Left ventricle myocardium inferior (tissue), 1 donor: ENCODE measurements around the gene ZNF280C. TPM values are rescaled to one million over a fixed set of nuclear protein-coding genes. Genes with fewer than 3 reads are reported as not detected.

Source experiments
- DNase-seq: peaks from one replicate; pipeline ENCODE4 v3.0.0-alpha.2; 2020
- H3K27ac ChIP-seq: fragments of 200-600 bp; replicated peaks from 2 replicates; pipeline ENCODE4 v1.8.0; 2021
- H3K27me3 ChIP-seq: fragments of 200-600 bp; 2 replicates; pipeline ENCODE4 v1.8.0; 2021; ENCODE audit warnings: low read depth
- H3K36me3 ChIP-seq: fragments of 200-600 bp; 2 replicates; pipeline ENCODE4 v1.8.0; 2021
- H3K4me1 ChIP-seq: fragments of 200-600 bp; 2 replicates; pipeline ENCODE4 v1.8.0; 2021
- H3K4me3 ChIP-seq: fragments of 200-600 bp; 2 replicates; pipeline ENCODE4 v1.8.0; 2021; ENCODE audit warnings: mild to moderate bottlenecking, moderate library complexity
- H3K9me3 ChIP-seq: fragments of 200-600 bp; replicated peaks from 2 replicates; pipeline ENCODE4 v1.8.0; 2021
- intact Hi-C: fragments of 100-400 bp; cut with micrococcal nuclease; formaldehyde crosslinking; loops from one replicate; pipeline ENCODE4 v1.11.0; 2022
- total RNA-seq: library from RNA; stranded (reverse); fragmentation: NEBNext Ultra II Directional; extraction: Animal tissue kit (Norgen Biotek cat#: 25700); gene quantifications from one replicate; pipeline ENCODE4 v1.2.1, GENCODE V29; 2021
- TF ChIP-seq, protein P1 (sequence below): fragments of 200-600 bp; IDR thresholded peaks from 2 replicates; pipeline ENCODE4 v1.8.0; 2021; ENCODE audit warnings: antibody characterized with exemption, mild to moderate bottlenecking, borderline replicate concordance
- donor health status: DM: no; HTN: yes; CAD: no; lungs with severe emphysema.

Gene ZNF280C
- total RNA-seq, 1 donor from 2014 or later: 1.5 TPM

DNA sequence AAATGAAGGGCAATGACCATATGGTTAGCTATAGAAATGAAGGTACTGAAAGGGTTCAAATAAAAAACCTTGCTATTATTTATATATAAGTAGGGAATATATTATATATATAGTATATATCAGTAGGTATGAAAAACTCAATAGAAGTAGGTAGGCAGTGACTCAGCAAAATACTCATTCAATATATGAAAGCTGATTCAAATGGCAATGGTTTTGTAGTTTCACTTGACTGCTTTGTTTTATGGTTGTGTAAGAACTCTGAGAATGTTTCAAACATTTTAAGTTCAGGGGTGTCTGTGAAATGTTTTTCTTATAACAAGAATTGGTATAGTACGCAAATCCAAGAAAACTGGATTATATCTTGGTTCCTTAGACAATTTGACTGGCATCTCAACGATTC is 4.1 kb downstream of the ZNF280C start:
- Histone ChIP-seq H3K4me3 (no peak overlapping the region), H3K36me3 (no peaks in the 10 kb centered on the region), H3K27ac (no peak overlapping the region), H3K9me3 (no peaks in the 10 kb centered on the region), H3K4me1 (peaks cover 12% of the 10 kb centered on the region), H3K27me3 (no peaks in the 10 kb centered on the region)
- TF ChIP-seq, protein P1, sequence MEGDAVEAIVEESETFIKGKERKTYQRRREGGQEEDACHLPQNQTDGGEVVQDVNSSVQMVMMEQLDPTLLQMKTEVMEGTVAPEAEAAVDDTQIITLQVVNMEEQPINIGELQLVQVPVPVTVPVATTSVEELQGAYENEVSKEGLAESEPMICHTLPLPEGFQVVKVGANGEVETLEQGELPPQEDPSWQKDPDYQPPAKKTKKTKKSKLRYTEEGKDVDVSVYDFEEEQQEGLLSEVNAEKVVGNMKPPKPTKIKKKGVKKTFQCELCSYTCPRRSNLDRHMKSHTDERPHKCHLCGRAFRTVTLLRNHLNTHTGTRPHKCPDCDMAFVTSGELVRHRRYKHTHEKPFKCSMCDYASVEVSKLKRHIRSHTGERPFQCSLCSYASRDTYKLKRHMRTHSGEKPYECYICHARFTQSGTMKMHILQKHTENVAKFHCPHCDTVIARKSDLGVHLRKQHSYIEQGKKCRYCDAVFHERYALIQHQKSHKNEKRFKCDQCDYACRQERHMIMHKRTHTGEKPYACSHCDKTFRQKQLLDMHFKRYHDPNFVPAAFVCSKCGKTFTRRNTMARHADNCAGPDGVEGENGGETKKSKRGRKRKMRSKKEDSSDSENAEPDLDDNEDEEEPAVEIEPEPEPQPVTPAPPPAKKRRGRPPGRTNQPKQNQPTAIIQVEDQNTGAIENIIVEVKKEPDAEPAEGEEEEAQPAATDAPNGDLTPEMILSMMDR: no peak
- no peak for DNase-seq
- intact Hi-C loops: no loop called here

DNA sequence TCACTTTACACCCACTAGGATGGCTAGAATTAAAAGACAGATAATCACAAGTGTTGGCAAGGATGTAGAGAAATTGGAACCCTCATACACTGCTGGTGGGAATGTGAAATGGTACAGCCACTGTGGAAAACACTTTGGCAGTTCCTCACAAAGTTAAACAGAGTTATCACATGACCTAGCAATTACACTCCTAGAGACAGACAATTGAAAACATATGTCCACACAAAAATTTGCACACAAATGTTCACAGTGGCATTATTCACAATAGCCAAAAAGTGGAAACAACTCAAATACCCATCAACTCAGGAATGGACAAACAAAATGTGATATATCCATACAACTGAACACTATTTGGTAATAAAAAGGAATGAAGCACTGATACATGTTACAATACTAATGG is 5.7 kb downstream of the ZNF280C start:
- H3K27me3 ChIP-seq: no peaks in the 10 kb centered on the region
- H3K27ac ChIP-seq: no peak overlapping the region

DNA sequence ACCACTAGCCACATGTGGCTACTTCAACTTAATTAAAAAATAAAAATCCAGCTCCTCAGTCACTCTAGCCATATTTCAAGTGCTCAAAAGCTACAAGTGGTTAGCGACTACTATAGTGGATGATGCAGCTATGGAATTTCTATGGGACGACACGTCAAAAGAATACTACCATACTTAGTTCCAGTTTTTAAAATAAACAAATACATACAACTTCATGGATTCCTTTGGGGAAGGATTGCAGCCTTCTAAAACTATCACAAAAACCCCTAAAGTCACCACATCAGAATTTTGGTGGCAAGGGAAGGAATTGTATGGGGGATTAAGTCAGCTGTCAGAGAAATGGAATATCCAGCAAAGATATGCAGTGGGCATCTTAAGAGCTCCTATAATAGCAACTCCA is 6.5 kb downstream of the ZNF280C start:
- intact Hi-C loops: no loop called here
- H3K4me1 ChIP-seq: peaks cover 1% of the 10 kb centered on the region
- DNase-seq: no peak
- no peak overlapping the region for H3K27ac ChIP-seq
- H3K36me3 ChIP-seq: no peaks in the 10 kb centered on the region
- no peak overlapping the region for H3K4me3 ChIP-seq
- H3K27me3 ChIP-seq: no peaks in the 10 kb centered on the region
- TF ChIP-seq, protein P1: no peak
- H3K9me3 ChIP-seq: no peaks in the 10 kb centered on the region

More for the DNA sequence above, 5.7 kb downstream of the ZNF280C start:
- DNase-seq: no peak
- H3K36me3 ChIP-seq: no peaks in the 10 kb centered on the region
- H3K4me3 ChIP-seq: no peak overlapping the region
- no peaks in the 10 kb centered on the region for H3K9me3 ChIP-seq
- peaks cover 9% of the 10 kb centered on the region for H3K4me1 ChIP-seq
- intact Hi-C loops: no loop called here
- TF ChIP-seq, protein P1: no peak

DNA sequence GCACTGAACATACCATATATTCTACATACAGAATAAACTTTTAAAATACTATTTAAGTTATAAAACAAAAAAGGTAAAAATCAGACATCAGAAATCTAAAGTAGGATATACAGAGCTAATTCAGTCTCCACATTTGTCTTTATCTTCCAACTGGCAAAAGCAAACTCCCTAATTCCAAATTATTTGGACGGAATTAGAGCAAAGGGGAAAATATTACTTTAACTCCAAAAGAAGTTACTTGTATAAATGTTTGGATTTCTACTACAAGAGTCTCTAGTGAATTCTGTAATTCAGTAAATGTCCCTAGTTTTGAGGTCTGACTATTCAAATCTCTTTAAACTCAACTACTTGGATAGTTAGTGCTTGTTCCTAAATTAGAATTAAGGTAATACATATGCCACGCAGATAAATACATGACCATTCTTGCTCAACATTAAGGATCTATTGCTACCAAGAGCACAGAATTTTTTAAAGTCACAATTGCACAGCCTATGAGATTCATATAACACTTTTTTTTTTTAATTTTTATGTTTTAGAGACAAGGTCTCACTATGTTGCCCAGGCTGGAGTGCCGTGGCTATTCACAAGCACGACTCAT is 7.3 kb downstream of the ZNF280C start:
- Histone ChIP-seq H3K4me3 (no peak overlapping the region), H3K4me1 (no peaks in the 10 kb centered on the region), H3K9me3 (no peaks in the 10 kb centered on the region), H3K27me3 (no peaks in the 10 kb centered on the region), H3K36me3 (no peaks in the 10 kb centered on the region), H3K27ac (no peak overlapping the region)
- DNase-seq: no peak
- intact Hi-C loops: no loop called here
- TF ChIP-seq, protein P1: no peak

DNA sequence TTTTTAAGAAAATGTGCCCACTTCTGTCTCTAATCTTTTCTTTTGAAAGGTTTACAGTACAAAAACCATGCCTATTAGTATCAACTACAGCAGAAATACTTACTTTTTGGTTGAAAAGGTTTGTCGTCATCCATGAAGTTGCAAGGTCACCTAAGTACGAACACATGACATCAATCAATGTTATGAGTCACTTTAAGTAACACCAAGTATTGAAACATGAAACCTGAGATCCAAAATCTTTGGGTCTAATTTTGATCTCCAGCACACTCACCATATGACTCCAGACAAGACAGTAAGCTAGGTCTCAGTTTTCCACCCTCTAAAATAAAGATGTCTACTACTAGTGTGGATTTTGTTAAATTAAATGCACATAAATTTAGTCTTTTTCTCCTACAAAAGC is 8.4 kb downstream of the ZNF280C start:
- Histone ChIP-seq H3K4me3 (no peak overlapping the region), H3K27me3 (no peaks in the 10 kb centered on the region), H3K27ac (no peak overlapping the region), H3K4me1 (no peaks in the 10 kb centered on the region), H3K36me3 (no peaks in the 10 kb centered on the region), H3K9me3 (no peaks in the 10 kb centered on the region)
- DNase-seq: no peak
- TF ChIP-seq, protein P1: no peak
- intact Hi-C loops: no loop called here
